SK-N-SH (cell line): ENCODE data around the gene MACROD2. TPM values are rescaled to one million over a fixed set of nuclear protein-coding genes. Genes with fewer than 3 reads are reported as not detected.

Experiments
- CTCF ChIA-PET: fragments of 300-600, 350-600 bp; formaldehyde crosslinking; extraction: SDS; loops from one replicate; lab custom pipeline; 2021; lab: Yijun Ruan, JAX
- POLR2A ChIA-PET: fragments of 350-600 bp; sonication (Branson Sonifier 250); formaldehyde crosslinking; extraction: SDS; loops from one replicate; lab custom pipeline; 2020; ENCODE audit warnings: antibody characterized with exemption, inconsistent platforms; lab: Yijun Ruan, JAX
- DNase-seq: peaks from one replicate; pipeline ENCODE4 v3.0.0; 2012
- H2AFZ ChIP-seq: fragments of 200-600 bp; sonication (generic); 2 replicates; pipeline ENCODE4 v1.8.1; 2016; ENCODE audit warnings: antibody characterized with exemption, mild to moderate bottlenecking, low read depth
- H3F3A ChIP-seq: fragments of 200-600 bp; sonication (generic); replicated peaks from 2 replicates; pipeline ENCODE3; 2016; ENCODE audit warnings: antibody characterized with exemption, mild to moderate bottlenecking; ENCODE audit not compliant: insufficient read depth
- H3K27ac ChIP-seq, 2 experiments: fragments of 200-500 bp in 1 of 2; fragments of 200-600 bp in 1 of 2; sonication (Bioruptor generic) in 1 of 2; sonication (generic), shearing (Covaris generic) in 1 of 2; 2 replicates each; pipeline versions ENCODE4 v1.5.1 to v1.6.1; 2014 to 2016; ENCODE audit warnings: low read depth in 2 of 2, inconsistent platforms in 1 of 2, low read length in 1 of 2, mild to moderate bottlenecking in 1 of 2, mixed read lengths in 1 of 2
- H3K27me3 ChIP-seq: fragments of 200-600 bp; sonication (generic), shearing (Covaris generic); 2 replicates; pipeline ENCODE4 v1.6.1; 2016; ENCODE audit warnings: mixed run types; ENCODE audit not compliant: insufficient read depth
- H3K36me3 ChIP-seq, 2 experiments: fragments of 200-500 bp in 1 of 2; fragments of 200-600 bp in 1 of 2; sonication (Bioruptor generic) in 1 of 2; sonication (generic) in 1 of 2; replicated peaks in 1 of 2; 2 replicates each; pipeline versions ENCODE3 to v1.5.1; 2014 to 2016; ENCODE audit warnings: low read length in 1 of 2, mild to moderate bottlenecking in 1 of 2; ENCODE audit not compliant: insufficient read depth in 2 of 2, control insufficient read depth in 1 of 2
- H3K4me1 ChIP-seq, 2 experiments: fragments of 200-500 bp in 1 of 2; fragments of 200-600 bp in 1 of 2; sonication (Bioruptor generic) in 1 of 2; sonication (generic), shearing (Covaris generic) in 1 of 2; 2 replicates each; pipeline versions ENCODE4 v1.5.1 to v1.6.1; 2014 to 2016; ENCODE audit warnings: low read depth in 1 of 2, low read length in 1 of 2, mixed run types in 1 of 2; ENCODE audit not compliant: insufficient read depth in 2 of 2, control insufficient read depth in 1 of 2
- H3K4me2 ChIP-seq: fragments of 200-600 bp; sonication (generic), shearing (Covaris generic); 2 replicates; pipeline ENCODE4 v1.6.1; 2017; ENCODE audit warnings: mixed run types
- H3K4me3 ChIP-seq, 2 experiments: fragments of 200-500 bp in 1 of 2; fragments of 200-600 bp in 1 of 2; sonication (Bioruptor generic) in 1 of 2; sonication (generic), shearing (Covaris generic) in 1 of 2; 2 replicates each; pipeline versions ENCODE4 v1.5.1 to v1.8.1; 2014 to 2016; ENCODE audit warnings: low read depth in 2 of 2, inconsistent platforms in 1 of 2, low read length in 1 of 2, mild to moderate bottlenecking in 1 of 2, mixed read lengths in 1 of 2, moderate library complexity in 1 of 2
- H3K79me2 ChIP-seq: fragments of 200-600 bp; sonication (generic); 2 replicates; pipeline ENCODE4 v1.8.1; 2017; ENCODE audit warnings: mild to moderate bottlenecking; ENCODE audit not compliant: insufficient read depth
- H3K9ac ChIP-seq: fragments of 200-600 bp; sonication (generic); 2 replicates; pipeline ENCODE4 v1.6.1; 2017; ENCODE audit warnings: mixed run types
- H3K9me2 ChIP-seq: fragments of 200-600 bp; sonication (generic); 2 replicates; pipeline ENCODE4 v1.6.1; 2017; ENCODE audit warnings: mixed run types
- H3K9me3 ChIP-seq: fragments of 200-600 bp; sonication (generic); 2 replicates; pipeline ENCODE4 v1.6.1; 2017; ENCODE audit warnings: mixed run types, mild to moderate bottlenecking, moderate library complexity
- H4K20me1 ChIP-seq: fragments of 200-600 bp; sonication (generic); 2 replicates; pipeline ENCODE4 v1.6.1; 2017; ENCODE audit warnings: mild to moderate bottlenecking, mixed run types; ENCODE audit not compliant: insufficient read depth
- EZH2phosphoT487 ChIP-seq: fragments of 200-600 bp; sonication (generic); IDR thresholded peaks from 2 replicates; pipeline ENCODE4 v1.6.1; 2017; ENCODE audit warnings: low read depth, mixed run types, mild to moderate bottlenecking, antibody characterized with exemption, moderate library complexity, borderline replicate concordance
- FOSL2 ChIP-seq: IDR thresholded peaks from 2 replicates; pipeline ENCODE4 v1.4.0; 2012; ENCODE audit warnings: low read depth, mild to moderate bottlenecking, moderate library complexity, borderline replicate concordance
- FOXM1 ChIP-seq: IDR thresholded peaks from 2 replicates; pipeline ENCODE4 v1.4.0; 2012; ENCODE audit warnings: low read depth, mild to moderate bottlenecking
- GABPA ChIP-seq: IDR thresholded peaks from 2 replicates; pipeline ENCODE4 v1.4.0; 2012; ENCODE audit warnings: low read depth, mild to moderate bottlenecking
- GATA2 ChIP-seq: sonication (generic); formaldehyde crosslinking; IDR thresholded peaks from 2 replicates; pipeline ENCODE4 v1.5.0; 2020; ENCODE audit warnings: mild to moderate bottlenecking, missing genetic modification reagents
- MEF2A ChIP-seq: IDR thresholded peaks from 2 replicates; pipeline ENCODE4 v1.4.0; 2012; ENCODE audit warnings: low read depth, borderline replicate concordance
- RCOR1 ChIP-seq: fragments of 150-350 bp; IDR thresholded peaks from 2 replicates; pipeline ENCODE4 v1.6.1; 2017; ENCODE audit warnings: antibody characterized with exemption, low read length
- SIN3A ChIP-seq: IDR thresholded peaks from 2 replicates; pipeline ENCODE4 v1.6.1; 2012; ENCODE audit warnings: low read depth, mild to moderate bottlenecking, low read length, moderate library complexity, borderline replicate concordance
- SMC3 ChIP-seq: IDR thresholded peaks from 2 replicates; pipeline ENCODE4 v1.6.1; 2012; ENCODE audit warnings: low read depth, low read length, improper control_type of control experiment
- TCF12 ChIP-seq: IDR thresholded peaks from 2 replicates; pipeline ENCODE4 v1.4.0; 2012
- WGBS: methylation state at CpG from one replicate; pipeline ENCODE4 v1.1.6; 2017; ENCODE audit warnings: low lambda C conversion rate; 5-methylcytosine and 5-hydroxymethylcytosine counted together
- polyA plus RNA-seq, 3 experiments: library from polyadenylated mRNA; depleted of rRNA; stranded (reverse); fragments of >200 nt; gene quantifications; 2 replicates each; pipeline ENCODE4 v1.2.3, GENCODE V29; 2012
- TF ChIP-seq, protein P1 (sequence below): IDR thresholded peaks from 2 replicates; pipeline ENCODE4 v1.4.0; 2012; ENCODE audit warnings: low read depth, borderline replicate concordance
- TF ChIP-seq, protein P2 (sequence below): IDR thresholded peaks from 2 replicates; pipeline ENCODE4 v1.6.1; 2012; ENCODE audit warnings: mild to moderate bottlenecking, low read depth, low read length, moderate library complexity
- TF ChIP-seq, protein P3 (sequence below): fragments of 150-350 bp; IDR thresholded peaks from 2 replicates; pipeline ENCODE4 v1.6.1; 2016; ENCODE audit warnings: mild to moderate bottlenecking, low read depth, low read length
- TF ChIP-seq, protein P4 (sequence below): IDR thresholded peaks from 2 replicates; pipeline ENCODE4 v1.4.0; 2012; ENCODE audit warnings: low read depth

Gene MACROD2
- polyA plus RNA-seq, 1 of the 3 experiments (the other 2 are of a cell fraction), result 0.33 TPM

DNA sequence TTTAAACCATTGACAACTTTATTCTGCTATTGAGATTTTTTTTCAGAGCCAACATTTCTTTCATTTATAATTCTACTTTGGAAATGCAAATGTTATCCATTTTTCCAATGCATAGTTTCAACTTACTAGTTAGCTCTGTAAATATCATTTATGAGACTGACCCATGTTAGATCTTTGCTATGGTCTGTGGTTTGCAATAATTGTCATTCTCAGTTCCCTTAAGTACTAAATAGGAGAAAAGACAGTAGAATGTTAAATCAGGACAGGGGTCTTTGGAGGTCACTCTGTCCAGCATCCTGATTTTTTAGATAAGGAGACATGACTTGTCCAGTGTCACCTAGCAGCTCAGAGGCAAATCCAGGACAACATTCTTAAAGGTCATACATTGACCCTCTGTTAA lies 864.3 kb downstream of the MACROD2 start:
- Histone ChIP-seq H3K9me3 (no peaks in the 10 kb centered on the region), H3K4me3 (no peak overlapping the region), H3K9ac (no peak overlapping the region), H3K27ac (no peak overlapping the region), H2AFZ (no peak overlapping the region), H3K27me3 (no peaks in the 10 kb centered on the region), H3F3A (no peaks in the 10 kb centered on the region), H3K79me2 (no peaks in the 10 kb centered on the region), H4K20me1 (no peaks in the 10 kb centered on the region), H3K4me2 (no peak overlapping the region), H3K36me3 (no peaks in the 10 kb centered on the region), H3K9me2 (no peaks in the 10 kb centered on the region), H3K4me1 (peaks cover 0 to 4% of the 10 kb centered on the region in 2 experiments; a peak in 2 of 4 replicates)
- no peak for DNase-seq
- TF ChIP-seq MEF2A (no peak), GABPA (no peak), RCOR1 (no peak), TCF12 (no peak)
- TF ChIP-seq, protein P1, sequence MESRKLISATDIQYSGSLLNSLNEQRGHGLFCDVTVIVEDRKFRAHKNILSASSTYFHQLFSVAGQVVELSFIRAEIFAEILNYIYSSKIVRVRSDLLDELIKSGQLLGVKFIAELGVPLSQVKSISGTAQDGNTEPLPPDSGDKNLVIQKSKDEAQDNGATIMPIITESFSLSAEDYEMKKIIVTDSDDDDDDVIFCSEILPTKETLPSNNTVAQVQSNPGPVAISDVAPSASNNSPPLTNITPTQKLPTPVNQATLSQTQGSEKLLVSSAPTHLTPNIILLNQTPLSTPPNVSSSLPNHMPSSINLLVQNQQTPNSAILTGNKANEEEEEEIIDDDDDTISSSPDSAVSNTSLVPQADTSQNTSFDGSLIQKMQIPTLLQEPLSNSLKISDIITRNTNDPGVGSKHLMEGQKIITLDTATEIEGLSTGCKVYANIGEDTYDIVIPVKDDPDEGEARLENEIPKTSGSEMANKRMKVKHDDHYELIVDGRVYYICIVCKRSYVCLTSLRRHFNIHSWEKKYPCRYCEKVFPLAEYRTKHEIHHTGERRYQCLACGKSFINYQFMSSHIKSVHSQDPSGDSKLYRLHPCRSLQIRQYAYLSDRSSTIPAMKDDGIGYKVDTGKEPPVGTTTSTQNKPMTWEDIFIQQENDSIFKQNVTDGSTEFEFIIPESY, result no peak
- ChIA-PET POLR2A (no interaction called here), CTCF (no interaction called here)

DNA sequence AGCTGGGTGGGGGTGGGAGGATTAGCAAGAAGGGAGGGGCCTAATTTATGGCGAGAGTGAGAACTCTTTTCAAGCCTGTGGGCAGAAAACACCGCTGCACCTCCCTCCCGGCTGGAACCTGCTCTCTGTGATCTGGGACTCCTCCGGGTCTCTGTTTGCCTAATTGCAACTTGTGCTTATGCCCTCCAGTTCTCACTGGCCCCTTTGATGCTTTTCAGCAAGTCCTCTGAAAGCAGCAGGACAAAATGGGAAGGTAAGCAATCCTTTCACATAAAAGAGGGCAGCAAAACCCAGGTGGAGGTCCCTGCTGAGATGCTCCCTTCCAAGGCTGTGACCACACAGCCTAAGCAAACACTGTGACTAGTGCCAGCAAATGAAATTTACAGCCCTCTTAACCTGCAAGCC lies 865.1 kb downstream of the MACROD2 start:
- TF ChIP-seq GATA2 (CRISPR knock-in tag), result no peak
- peaks cover 0 to 2% of the 10 kb centered on the region in 2 experiments; a peak in 2 of 4 replicates for H3K4me1 ChIP-seq
- H3K9me2 ChIP-seq, result no peaks in the 10 kb centered on the region
- H3K9me3 ChIP-seq, result no peaks in the 10 kb centered on the region
- WGBS, result 81% methylated on average over 4 of the region's 4 CpGs
- ChIA-PET POLR2A (no interaction called here), CTCF (no interaction called here)
- H3K36me3 ChIP-seq, result no peaks in the 10 kb centered on the region
- no peak overlapping the region for H2AFZ ChIP-seq
- H3K4me2 ChIP-seq, result no peak overlapping the region
- H3F3A ChIP-seq, result no peaks in the 10 kb centered on the region
- DNase-seq, result no peak
- no peaks in the 10 kb centered on the region for H3K27me3 ChIP-seq
- H3K79me2 ChIP-seq, result no peaks in the 10 kb centered on the region
- no peaks in the 10 kb centered on the region for H4K20me1 ChIP-seq
- no peak overlapping the region for H3K4me3 ChIP-seq
- no peak overlapping the region for H3K9ac ChIP-seq
- H3K27ac ChIP-seq, result no peak overlapping the region

DNA sequence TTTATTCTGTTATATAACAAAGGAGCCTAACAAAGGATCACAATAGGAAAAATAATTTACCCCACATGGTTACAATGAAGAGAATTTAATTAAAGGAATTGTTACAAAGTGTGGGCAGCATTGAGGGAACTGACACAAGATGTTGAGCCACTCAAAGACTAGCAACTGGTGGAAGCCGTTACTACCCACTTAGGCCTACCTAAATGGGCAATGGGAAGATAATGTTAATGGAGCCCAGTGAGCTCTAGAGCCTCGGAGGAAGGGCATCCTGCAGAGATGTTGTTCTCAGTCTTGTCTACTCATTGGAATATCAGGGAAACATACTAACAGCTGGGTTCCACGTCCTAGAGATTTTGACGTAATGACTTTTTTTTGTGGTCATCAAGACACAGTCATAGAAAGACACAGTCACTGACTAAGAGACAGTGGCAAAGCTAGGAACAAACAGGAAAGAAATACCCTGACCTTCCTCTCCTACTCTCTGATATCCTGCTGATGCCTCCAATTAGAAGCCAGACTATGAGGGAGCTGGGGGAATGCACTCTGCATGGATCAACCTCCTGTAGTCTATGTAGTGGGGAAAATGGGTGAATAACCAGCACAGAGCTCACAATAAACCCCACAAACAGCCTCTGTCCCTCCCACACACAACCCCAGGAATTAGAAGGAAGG lies 865.8 kb downstream of the MACROD2 start:
- no peak for DNase-seq
- WGBS, result 88% methylated on average over 4 of the region's 4 CpGs
- no peaks in the 10 kb centered on the region for H4K20me1 ChIP-seq
- no peak for TF ChIP-seq FOXM1
- TF ChIP-seq MEF2A, result no peak
- TF ChIP-seq, protein P2, sequence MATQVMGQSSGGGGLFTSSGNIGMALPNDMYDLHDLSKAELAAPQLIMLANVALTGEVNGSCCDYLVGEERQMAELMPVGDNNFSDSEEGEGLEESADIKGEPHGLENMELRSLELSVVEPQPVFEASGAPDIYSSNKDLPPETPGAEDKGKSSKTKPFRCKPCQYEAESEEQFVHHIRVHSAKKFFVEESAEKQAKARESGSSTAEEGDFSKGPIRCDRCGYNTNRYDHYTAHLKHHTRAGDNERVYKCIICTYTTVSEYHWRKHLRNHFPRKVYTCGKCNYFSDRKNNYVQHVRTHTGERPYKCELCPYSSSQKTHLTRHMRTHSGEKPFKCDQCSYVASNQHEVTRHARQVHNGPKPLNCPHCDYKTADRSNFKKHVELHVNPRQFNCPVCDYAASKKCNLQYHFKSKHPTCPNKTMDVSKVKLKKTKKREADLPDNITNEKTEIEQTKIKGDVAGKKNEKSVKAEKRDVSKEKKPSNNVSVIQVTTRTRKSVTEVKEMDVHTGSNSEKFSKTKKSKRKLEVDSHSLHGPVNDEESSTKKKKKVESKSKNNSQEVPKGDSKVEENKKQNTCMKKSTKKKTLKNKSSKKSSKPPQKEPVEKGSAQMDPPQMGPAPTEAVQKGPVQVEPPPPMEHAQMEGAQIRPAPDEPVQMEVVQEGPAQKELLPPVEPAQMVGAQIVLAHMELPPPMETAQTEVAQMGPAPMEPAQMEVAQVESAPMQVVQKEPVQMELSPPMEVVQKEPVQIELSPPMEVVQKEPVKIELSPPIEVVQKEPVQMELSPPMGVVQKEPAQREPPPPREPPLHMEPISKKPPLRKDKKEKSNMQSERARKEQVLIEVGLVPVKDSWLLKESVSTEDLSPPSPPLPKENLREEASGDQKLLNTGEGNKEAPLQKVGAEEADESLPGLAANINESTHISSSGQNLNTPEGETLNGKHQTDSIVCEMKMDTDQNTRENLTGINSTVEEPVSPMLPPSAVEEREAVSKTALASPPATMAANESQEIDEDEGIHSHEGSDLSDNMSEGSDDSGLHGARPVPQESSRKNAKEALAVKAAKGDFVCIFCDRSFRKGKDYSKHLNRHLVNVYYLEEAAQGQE, result no peak
- no peak for TF ChIP-seq SMC3
- no peak for TF ChIP-seq GATA2 (CRISPR knock-in tag)
- TF ChIP-seq EZH2phosphoT487, result no peak
- no peak for TF ChIP-seq SIN3A
- no peak for TF ChIP-seq FOSL2
- TF ChIP-seq, protein P3, sequence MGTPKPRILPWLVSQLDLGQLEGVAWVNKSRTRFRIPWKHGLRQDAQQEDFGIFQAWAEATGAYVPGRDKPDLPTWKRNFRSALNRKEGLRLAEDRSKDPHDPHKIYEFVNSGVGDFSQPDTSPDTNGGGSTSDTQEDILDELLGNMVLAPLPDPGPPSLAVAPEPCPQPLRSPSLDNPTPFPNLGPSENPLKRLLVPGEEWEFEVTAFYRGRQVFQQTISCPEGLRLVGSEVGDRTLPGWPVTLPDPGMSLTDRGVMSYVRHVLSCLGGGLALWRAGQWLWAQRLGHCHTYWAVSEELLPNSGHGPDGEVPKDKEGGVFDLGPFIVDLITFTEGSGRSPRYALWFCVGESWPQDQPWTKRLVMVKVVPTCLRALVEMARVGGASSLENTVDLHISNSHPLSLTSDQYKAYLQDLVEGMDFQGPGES, result no peak
- TF ChIP-seq, protein P4, sequence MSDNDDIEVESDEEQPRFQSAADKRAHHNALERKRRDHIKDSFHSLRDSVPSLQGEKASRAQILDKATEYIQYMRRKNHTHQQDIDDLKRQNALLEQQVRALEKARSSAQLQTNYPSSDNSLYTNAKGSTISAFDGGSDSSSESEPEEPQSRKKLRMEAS, result no peak
- H3K9ac ChIP-seq, result no peak overlapping the region
- H3F3A ChIP-seq, result no peaks in the 10 kb centered on the region
- H3K27ac ChIP-seq, result no peak overlapping the region
- POLR2A ChIA-PET, result no interaction called here
- peaks cover 0 to 2% of the 10 kb centered on the region in 2 experiments; a peak in 2 of 4 replicates for H3K4me1 ChIP-seq
- H2AFZ ChIP-seq, result no peak overlapping the region
- H3K36me3 ChIP-seq, result no peaks in the 10 kb centered on the region
- H3K9me3 ChIP-seq, result no peaks in the 10 kb centered on the region
- no peaks in the 10 kb centered on the region for H3K27me3 ChIP-seq
- H3K4me2 ChIP-seq, result no peak overlapping the region
- no peaks in the 10 kb centered on the region for H3K9me2 ChIP-seq
- CTCF ChIA-PET, result no interaction called here
- H3K4me3 ChIP-seq, result no peak overlapping the region
- H3K79me2 ChIP-seq, result no peaks in the 10 kb centered on the region
